H1 (cell line): Measurements from ENCODE around the gene DNASE1. TPM values are rescaled to one million over a fixed set of nuclear protein-coding genes. Genes with fewer than 3 reads are reported as not detected.

Source experiments
- CHD7 ChIP-seq: fragments of 300-600 bp; sonication (generic); IDR thresholded peaks from 2 replicates; pipeline ENCODE4 v1.7.1; 2012; ENCODE audit warnings: low read length, moderate library complexity, mild to moderate bottlenecking, inconsistent platforms; ENCODE audit not compliant: insufficient replicate concordance
- ZNF274 ChIP-seq: IDR thresholded peaks from 2 replicates; pipeline ENCODE4 v1.7.0; 2012; ENCODE audit warnings: low read length, borderline replicate concordance; ENCODE audit errors: extremely low read depth
- polyA plus RNA-seq, 7 experiments: library from polyadenylated mRNA; depleted of rRNA in 3 of 7; stranded (reverse) in 5 of 7; unstranded in 2 of 7; fragments of >200 nt in 5 of 7; fragments of 200-250 nt in 2 of 7; gene quantifications; 1 replicate in 5 of 7; 2 replicates in 1 of 7; 4 replicates in 1 of 7; pipeline versions ENCODE4 v1.2.1 to v1.2.3, GENCODE V29; 2011 to 2013; ENCODE audit warnings: missing spikeins in 2 of 7, mixed read lengths in 2 of 7
- total RNA-seq: library from RNA; stranded (reverse); fragmentation: NEBNext Ultra II Directional; extraction: Animal tissue kit (Norgen Biotek cat#: 25700); gene quantifications from 2 replicates; pipeline ENCODE4 v1.2.1, GENCODE V29; 2021

Gene DNASE1
- total and polyA plus RNA-seq, 2 of the 8 experiments (the other 6 are each of a cell fraction or from before 2014, with no cell fraction given): 11.5 to 16.7 TPM

DNA sequence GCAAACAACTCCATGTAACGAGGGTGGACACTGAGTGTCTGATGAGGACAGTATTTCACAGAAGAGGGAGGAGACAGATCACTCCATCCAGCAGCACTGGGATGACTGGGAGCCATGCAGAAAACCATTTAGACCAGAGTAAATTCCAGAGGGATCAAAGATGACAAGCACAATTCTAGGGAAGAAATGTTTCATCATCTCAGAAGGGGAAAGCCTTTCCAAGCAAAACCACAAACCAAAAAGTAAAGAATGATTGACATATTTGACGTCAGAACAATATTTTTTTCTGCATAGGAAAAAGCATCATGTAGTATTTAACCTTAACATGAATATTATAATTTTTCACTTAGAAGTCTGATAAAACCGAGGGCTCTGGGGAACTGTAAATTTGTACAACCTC is 4.8 kb downstream of the DNASE1 start (continued):
- no peak for TF ChIP-seq CHD7
- no peak for TF ChIP-seq ZNF274
